GM12878 (cell line): Measurements from ENCODE around the gene CLRN1. TPM values are rescaled to one million over a fixed set of nuclear protein-coding genes. Genes with fewer than 3 reads are reported as not detected.

Source experiments
- ATAC-seq: fragments of 200-7000 bp; cut with Tn5 transposase; 3 replicates; pipeline ENCODE4 v1.9.1; 2020; ENCODE audit warnings: mild to moderate bottlenecking, moderate library complexity
- BruUV-seq: library from RNA; stranded (reverse); fragments of 400-500 nt; replicated peaks from 2 replicates; lab custom pipeline; 2021; lab: Mats Ljungman, UMichigan
- CTCF ChIA-PET: fragments of 300-600 bp; sonication (Branson Sonifier 250); formaldehyde crosslinking; extraction: SDS; loops from one replicate; lab custom pipeline; 2021; ENCODE audit warnings: inconsistent platforms; lab: Yijun Ruan, JAX
- POLR2A ChIA-PET: fragments of 350-600 bp; formaldehyde crosslinking; extraction: SDS; loops from one replicate; lab custom pipeline; 2021; ENCODE audit warnings: inconsistent platforms; lab: Charles Lee
- RAD21 ChIA-PET: fragments of 300-600 bp; sonication (Branson Sonifier 250); formaldehyde crosslinking; loops from one replicate; lab custom pipeline; 2023; ENCODE audit warnings: antibody characterized with exemption; ENCODE audit not compliant: unreplicated experiment; lab: Charles Lee
- SMC1A ChIA-PET: fragments of 300-600 bp; sonication (Branson Sonifier 250); formaldehyde crosslinking; loops from one replicate; lab custom pipeline; 2023; ENCODE audit not compliant: unreplicated experiment, uncharacterized antibody; lab: Charles Lee
- DNase-seq: peaks from one replicate; pipeline ENCODE4 v3.0.0-alpha.2; 2011; ENCODE audit warnings: low read depth, low spot score
- FAIRE-seq: peaks from 3 replicates; lab custom pipeline; 2011; peaks lifted over from hg19 to GRCh38; lab: Jason Lieb, UNC
- H2AFZ ChIP-seq: 2 replicates; pipeline ENCODE4 v1.6.0; 2011; ENCODE audit warnings: low read depth, low read length, control low read depth; ENCODE audit not compliant: control insufficient read depth
- H3K27ac ChIP-seq: 2 replicates; pipeline ENCODE4 v1.5.1; 2011; ENCODE audit warnings: control low read depth; ENCODE audit not compliant: control insufficient read depth, insufficient read depth
- H3K27me3 ChIP-seq, 2 experiments: replicated peaks in 1 of 2; 2 replicates each; pipeline versions ENCODE4 v1.6.0 to v1.6.1; 2011; ENCODE audit warnings: low read length in 1 of 2; ENCODE audit not compliant: control insufficient read depth in 2 of 2, insufficient read depth in 2 of 2
- H3K36me3 ChIP-seq, 2 experiments: 2 replicates each; pipeline ENCODE4 v1.5.1; 2011; ENCODE audit warnings: low read length in 1 of 2; ENCODE audit not compliant: control insufficient read depth in 2 of 2, insufficient read depth in 2 of 2
- H3K4me1 ChIP-seq: 2 replicates; pipeline ENCODE4 v1.6.1; 2011; ENCODE audit warnings: mild to moderate bottlenecking, low read length, moderate library complexity, mixed read lengths; ENCODE audit not compliant: control insufficient read depth, insufficient read depth
- H3K4me2 ChIP-seq: 2 replicates; pipeline ENCODE4 v1.6.0; 2011; ENCODE audit warnings: control low read depth; ENCODE audit not compliant: control insufficient read depth, insufficient read depth
- H3K4me3 ChIP-seq: fragments of 200-600 bp; sonication (generic); 2 replicates; pipeline ENCODE4 v1.5.1; 2016
- H3K79me2 ChIP-seq: 2 replicates; pipeline ENCODE4 v1.6.0; 2011; ENCODE audit warnings: low read length; ENCODE audit not compliant: control insufficient read depth, insufficient read depth
- H3K9ac ChIP-seq: 2 replicates; pipeline ENCODE4 v1.8.0; 2011; ENCODE audit warnings: low read length, control low read depth, mixed read lengths; ENCODE audit not compliant: control insufficient read depth, insufficient read depth
- H3K9me3 ChIP-seq: replicated peaks from 3 replicates; pipeline ENCODE4 v1.5.1; 2011; ENCODE audit warnings: mild to moderate bottlenecking, low read length; ENCODE audit not compliant: control insufficient read depth, insufficient read depth
- H4K20me1 ChIP-seq: 2 replicates; pipeline ENCODE4 v1.6.0; 2011; ENCODE audit not compliant: control insufficient read depth, insufficient read depth
- BACH1 ChIP-seq: fragments of 450-650 bp; IDR thresholded peaks from 2 replicates; pipeline ENCODE4 v1.6.1; 2017; ENCODE audit warnings: mild to moderate bottlenecking, borderline replicate concordance
- EZH2 ChIP-seq: IDR thresholded peaks from 2 replicates; pipeline ENCODE4 v1.6.1; 2012; ENCODE audit warnings: low read depth, mild to moderate bottlenecking, control low read depth, inconsistent platforms, low read length, borderline replicate concordance; ENCODE audit not compliant: control insufficient read depth
- GATAD2B ChIP-seq: fragments of 450-650 bp; conservative IDR thresholded peaks from 2 replicates; pipeline ENCODE4 v1.6.1; 2017; ENCODE audit warnings: low read depth, mild to moderate bottlenecking, moderate library complexity
- HDGF ChIP-seq: fragments of 450-650 bp; IDR thresholded peaks from 2 replicates; pipeline ENCODE4 v1.6.1; 2016; ENCODE audit warnings: antibody characterized with exemption
- LARP7 ChIP-seq: fragments of 450-650 bp; IDR thresholded peaks from 2 replicates; pipeline ENCODE4 v1.6.1; 2017; ENCODE audit warnings: mild to moderate bottlenecking
- NFYA ChIP-seq: IDR thresholded peaks from 2 replicates; pipeline ENCODE4 v1.6.1; 2011; ENCODE audit warnings: low read depth, mild to moderate bottlenecking, low read length, improper control_type of control experiment, borderline replicate concordance
- PAX8 ChIP-seq: fragments of 450-650 bp; IDR thresholded peaks from 2 replicates; pipeline ENCODE4 v1.6.1; 2017; ENCODE audit warnings: mild to moderate bottlenecking, moderate library complexity
- POLR2A ChIP-seq: IDR thresholded peaks from 2 replicates; pipeline ENCODE4 v1.6.1; 2011; ENCODE audit warnings: low read depth, mild to moderate bottlenecking, low read length
- RCOR1 ChIP-seq: conservative IDR thresholded peaks from 2 replicates; pipeline ENCODE4 v1.6.1; 2012; ENCODE audit warnings: low read depth, low read length, improper control_type of control experiment
- SMAD5 ChIP-seq: IDR thresholded peaks from 2 replicates; pipeline ENCODE4 v1.6.1; 2016; ENCODE audit warnings: antibody characterized with exemption, low read depth
- SPI1 ChIP-seq: IDR thresholded peaks from 2 replicates; pipeline ENCODE4 v1.6.1; 2011; ENCODE audit warnings: low read depth, mild to moderate bottlenecking, low read length, moderate library complexity, borderline replicate concordance; ENCODE audit not compliant: insufficient read depth
- TBL1XR1 ChIP-seq: IDR thresholded peaks from 2 replicates; pipeline ENCODE4 v1.6.1; 2012; ENCODE audit warnings: low read depth, low read length, improper control_type of control experiment
- WGBS: methylation state at CpG from one replicate; pipeline ENCODE4 v1.1.6; 2016; ENCODE audit warnings: low lambda C conversion rate; ENCODE audit not compliant: insufficient replicate concordance, insufficient coverage; ENCODE audit errors: missing lambda C conversion rate; 5-methylcytosine and 5-hydroxymethylcytosine counted together
- in situ Hi-C: fragments of 300-500 bp; cut with MboI; formaldehyde crosslinking; loops from 9 replicates; pipeline ENCODE4 v1.14.3; 2018; ENCODE audit warnings: mixed read lengths
- intact Hi-C: fragments of 100-400 bp; cut with micrococcal nuclease; formaldehyde crosslinking; loops from one replicate; pipeline ENCODE4 v1.14.2; 2022; ENCODE audit not compliant: unreplicated experiment
- polyA plus RNA-seq, 11 experiments: library from polyadenylated mRNA; depleted of rRNA in 4 of 11; unstranded in 6 of 11; stranded (reverse) in 5 of 11; fragments of >200 nt; fragmentation: Nextera tagmentation in 4 of 11; fragmentation: Illumina TruSeq in 1 of 11; extraction: Ambion mirVana in 4 of 11; extraction: Trizol in 1 of 11; gene quantifications; 1 replicate in 1 of 11; 2 replicates in 10 of 11; pipeline versions ENCODE4 v1.2.1 to v1.2.3, GENCODE V29; 2011 to 2016; ENCODE audit warnings: inconsistent platforms in 2 of 11, missing spikeins in 2 of 11, low read depth in 1 of 11
- total RNA-seq, 4 experiments: library from RNA; depleted of rRNA in 3 of 4; stranded (reverse); fragments of >200 nt in 3 of 4; fragmentation: Illumina TruSeq in 1 of 4; extraction: Trizol in 1 of 4; gene quantifications; 2 replicates each; pipeline versions ENCODE4 v1.2.1 to v1.2.3, GENCODE V29; 2013 to 2021
- TF ChIP-seq, protein P1 (sequence below): IDR thresholded peaks from 2 replicates; pipeline ENCODE4 v1.6.1; 2012; ENCODE audit warnings: low read depth, low read length, improper control_type of control experiment
- TF ChIP-seq, protein P2 (sequence below): IDR thresholded peaks from 2 replicates; pipeline ENCODE4 v1.6.1; 2012; ENCODE audit warnings: improper control_type of control experiment, low read depth, low read length; ENCODE audit not compliant: insufficient replicate concordance
- TF ChIP-seq, protein P3 (sequence below): fragments of 450-650 bp; conservative IDR thresholded peaks from 2 replicates; pipeline ENCODE4 v1.6.1; 2017; ENCODE audit warnings: mild to moderate bottlenecking, moderate library complexity

Gene CLRN1
- total and polyA plus RNA-seq, 10 of the 15 experiments (the other 5 are each of a cell fraction or from before 2014, with no cell fraction given), result not detected

DNA sequence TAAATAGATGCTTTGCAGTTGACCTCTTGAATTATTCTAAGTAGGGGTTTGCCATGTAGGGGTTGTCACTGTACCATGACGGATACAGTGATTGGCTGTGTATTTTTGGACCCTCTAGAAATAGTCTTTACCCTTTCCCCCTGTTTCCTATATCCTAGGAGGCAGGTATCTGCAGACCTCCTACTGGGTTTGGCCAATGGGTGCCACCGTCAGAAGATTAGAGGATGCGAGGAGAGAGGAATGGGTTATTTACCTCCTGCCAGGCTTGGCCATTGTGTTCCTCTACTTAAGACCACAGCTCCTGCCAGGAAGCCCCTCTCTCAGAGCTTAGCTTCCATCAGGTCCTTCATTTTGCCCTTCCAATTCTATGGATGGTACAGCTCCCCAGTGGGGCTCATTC, 40.2 kb upstream of the CLRN1 start:
- intact Hi-C loops, result no loop called here
- no peak for TF ChIP-seq BACH1
- no peak for TF ChIP-seq HDGF
- no peak for TF ChIP-seq TBL1XR1
- TF ChIP-seq, protein P1, sequence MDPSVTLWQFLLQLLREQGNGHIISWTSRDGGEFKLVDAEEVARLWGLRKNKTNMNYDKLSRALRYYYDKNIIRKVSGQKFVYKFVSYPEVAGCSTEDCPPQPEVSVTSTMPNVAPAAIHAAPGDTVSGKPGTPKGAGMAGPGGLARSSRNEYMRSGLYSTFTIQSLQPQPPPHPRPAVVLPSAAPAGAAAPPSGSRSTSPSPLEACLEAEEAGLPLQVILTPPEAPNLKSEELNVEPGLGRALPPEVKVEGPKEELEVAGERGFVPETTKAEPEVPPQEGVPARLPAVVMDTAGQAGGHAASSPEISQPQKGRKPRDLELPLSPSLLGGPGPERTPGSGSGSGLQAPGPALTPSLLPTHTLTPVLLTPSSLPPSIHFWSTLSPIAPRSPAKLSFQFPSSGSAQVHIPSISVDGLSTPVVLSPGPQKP, result no peak
- TF ChIP-seq SPI1, result no peak
- no peak for TF ChIP-seq NFYA
- TF ChIP-seq LARP7, result no peak
- TF ChIP-seq RCOR1, result no peak
- TF ChIP-seq, protein P2, sequence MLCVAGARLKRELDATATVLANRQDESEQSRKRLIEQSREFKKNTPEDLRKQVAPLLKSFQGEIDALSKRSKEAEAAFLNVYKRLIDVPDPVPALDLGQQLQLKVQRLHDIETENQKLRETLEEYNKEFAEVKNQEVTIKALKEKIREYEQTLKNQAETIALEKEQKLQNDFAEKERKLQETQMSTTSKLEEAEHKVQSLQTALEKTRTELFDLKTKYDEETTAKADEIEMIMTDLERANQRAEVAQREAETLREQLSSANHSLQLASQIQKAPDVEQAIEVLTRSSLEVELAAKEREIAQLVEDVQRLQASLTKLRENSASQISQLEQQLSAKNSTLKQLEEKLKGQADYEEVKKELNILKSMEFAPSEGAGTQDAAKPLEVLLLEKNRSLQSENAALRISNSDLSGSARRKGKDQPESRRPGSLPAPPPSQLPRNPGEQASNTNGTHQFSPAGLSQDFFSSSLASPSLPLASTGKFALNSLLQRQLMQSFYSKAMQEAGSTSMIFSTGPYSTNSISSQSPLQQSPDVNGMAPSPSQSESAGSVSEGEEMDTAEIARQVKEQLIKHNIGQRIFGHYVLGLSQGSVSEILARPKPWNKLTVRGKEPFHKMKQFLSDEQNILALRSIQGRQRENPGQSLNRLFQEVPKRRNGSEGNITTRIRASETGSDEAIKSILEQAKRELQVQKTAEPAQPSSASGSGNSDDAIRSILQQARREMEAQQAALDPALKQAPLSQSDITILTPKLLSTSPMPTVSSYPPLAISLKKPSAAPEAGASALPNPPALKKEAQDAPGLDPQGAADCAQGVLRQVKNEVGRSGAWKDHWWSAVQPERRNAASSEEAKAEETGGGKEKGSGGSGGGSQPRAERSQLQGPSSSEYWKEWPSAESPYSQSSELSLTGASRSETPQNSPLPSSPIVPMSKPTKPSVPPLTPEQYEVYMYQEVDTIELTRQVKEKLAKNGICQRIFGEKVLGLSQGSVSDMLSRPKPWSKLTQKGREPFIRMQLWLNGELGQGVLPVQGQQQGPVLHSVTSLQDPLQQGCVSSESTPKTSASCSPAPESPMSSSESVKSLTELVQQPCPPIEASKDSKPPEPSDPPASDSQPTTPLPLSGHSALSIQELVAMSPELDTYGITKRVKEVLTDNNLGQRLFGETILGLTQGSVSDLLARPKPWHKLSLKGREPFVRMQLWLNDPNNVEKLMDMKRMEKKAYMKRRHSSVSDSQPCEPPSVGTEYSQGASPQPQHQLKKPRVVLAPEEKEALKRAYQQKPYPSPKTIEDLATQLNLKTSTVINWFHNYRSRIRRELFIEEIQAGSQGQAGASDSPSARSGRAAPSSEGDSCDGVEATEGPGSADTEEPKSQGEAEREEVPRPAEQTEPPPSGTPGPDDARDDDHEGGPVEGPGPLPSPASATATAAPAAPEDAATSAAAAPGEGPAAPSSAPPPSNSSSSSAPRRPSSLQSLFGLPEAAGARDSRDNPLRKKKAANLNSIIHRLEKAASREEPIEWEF, result no peak
- TF ChIP-seq GATAD2B, result no peak
- no peak for TF ChIP-seq POLR2A
- no peak for TF ChIP-seq PAX8
- no peak for TF ChIP-seq SMAD5
- TF ChIP-seq, protein P3, sequence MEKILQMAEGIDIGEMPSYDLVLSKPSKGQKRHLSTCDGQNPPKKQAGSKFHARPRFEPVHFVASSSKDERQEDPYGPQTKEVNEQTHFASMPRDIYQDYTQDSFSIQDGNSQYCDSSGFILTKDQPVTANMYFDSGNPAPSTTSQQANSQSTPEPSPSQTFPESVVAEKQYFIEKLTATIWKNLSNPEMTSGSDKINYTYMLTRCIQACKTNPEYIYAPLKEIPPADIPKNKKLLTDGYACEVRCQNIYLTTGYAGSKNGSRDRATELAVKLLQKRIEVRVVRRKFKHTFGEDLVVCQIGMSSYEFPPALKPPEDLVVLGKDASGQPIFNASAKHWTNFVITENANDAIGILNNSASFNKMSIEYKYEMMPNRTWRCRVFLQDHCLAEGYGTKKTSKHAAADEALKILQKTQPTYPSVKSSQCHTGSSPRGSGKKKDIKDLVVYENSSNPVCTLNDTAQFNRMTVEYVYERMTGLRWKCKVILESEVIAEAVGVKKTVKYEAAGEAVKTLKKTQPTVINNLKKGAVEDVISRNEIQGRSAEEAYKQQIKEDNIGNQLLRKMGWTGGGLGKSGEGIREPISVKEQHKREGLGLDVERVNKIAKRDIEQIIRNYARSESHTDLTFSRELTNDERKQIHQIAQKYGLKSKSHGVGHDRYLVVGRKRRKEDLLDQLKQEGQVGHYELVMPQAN, result no peak
- no peak for TF ChIP-seq EZH2
- TF ChIP-seq, all 136 proteins: peak for 0
- H4K20me1 ChIP-seq, result no peaks in the 10 kb centered on the region
- H3K27me3 ChIP-seq, result peaks cover 0 to 1% of the 10 kb centered on the region in 2 experiments; a peak in 2 of 4 replicates
- RAD21 ChIA-PET, result no interaction called here
- FAIRE-seq (no peak), DNase-seq (no peak), ATAC-seq (no peak)
- H3K36me3 ChIP-seq, result no peaks in the 10 kb centered on the region
- H2AFZ ChIP-seq, result no peak overlapping the region
- CTCF ChIA-PET, result no interaction called here
- H3K27ac ChIP-seq, result no peak overlapping the region
- POLR2A ChIA-PET, result no interaction called here
- H3K79me2 ChIP-seq, result no peaks in the 10 kb centered on the region
- no peak overlapping the region for H3K4me3 ChIP-seq
- SMC1A ChIA-PET, result no interaction called here
- H3K9me3 ChIP-seq, result no peaks in the 10 kb centered on the region
- in situ Hi-C loops, result no loop called here
- H3K9ac ChIP-seq, result no peak overlapping the region
- WGBS, result 56% methylated on average over 3 of the region's 3 CpGs
- H3K4me2 ChIP-seq, result no peak overlapping the region
- no TSS peak for BruUV-seq
- no peaks in the 10 kb centered on the region for H3K4me1 ChIP-seq
